Gastrocnemius medialis (tissue), 4 donors: ENCODE results near the gene VPREB3. TPM values are rescaled to one million over a fixed set of nuclear protein-coding genes. Genes with fewer than 3 reads are reported as not detected.

Experiments
- ATAC-seq, 2 donors: fragments of 150-250 bp; one replicate each; pipeline ENCODE4 v1.9.1; 2016
- DNase-seq, 2 donors: peaks; one replicate each; pipeline ENCODE4 v3.0.0-alpha.2; 2019
- H3K27ac ChIP-seq, 4 donors: fragments of 200-600 bp; sonication (generic); 1 replicate in 1 of 4; 2 replicates in 3 of 4; pipeline ENCODE4 v1.5.1; 2016 to 2018; ENCODE audit warnings: mild to moderate bottlenecking in 2 of 4, moderate library complexity in 1 of 4
- H3K27me3 ChIP-seq, 3 donors: fragments of 200-600 bp; sonication (generic) in 2 of 3; 1 replicate in 1 of 3; 2 replicates in 2 of 3; pipeline versions ENCODE4 v1.5.1 to v1.6.0; 2016 to 2019; ENCODE audit warnings: mild to moderate bottlenecking in 1 of 3, moderate library complexity in 1 of 3
- H3K36me3 ChIP-seq, 2 donors: fragments of 200-600 bp; sonication (generic) in 1 of 2; one replicate each; pipeline ENCODE4 v1.5.1; 2017 to 2018
- H3K4me1 ChIP-seq, 2 donors: fragments of 200-600 bp; sonication (generic) in 1 of 2; one replicate each; pipeline ENCODE4 v1.5.1; 2016 to 2017; ENCODE audit warnings: mild to moderate bottlenecking in 2 of 2
- H3K4me3 ChIP-seq, 4 donors: fragments of 200-600 bp; sonication (generic) in 3 of 4; 1 replicate in 1 of 4; 2 replicates in 3 of 4; pipeline ENCODE4 v1.5.1; 2016 to 2019; ENCODE audit warnings: mild to moderate bottlenecking in 2 of 4
- H3K9me3 ChIP-seq, 3 donors: fragments of 200-600 bp; sonication (generic) in 2 of 3; 1 replicate in 1 of 3; 2 replicates in 2 of 3; pipeline ENCODE4 v1.5.1; 2016 to 2019
- CTCF ChIP-seq, 5 experiments: fragments of 450-650 bp in 3 of 5; fragments of 200-600 bp in 2 of 5; sonication (generic) in 2 of 5; IDR thresholded peaks in 4 of 5; conservative IDR thresholded peaks in 1 of 5; 1 replicate in 4 of 5; 2 replicates in 1 of 5; pipeline ENCODE4 v1.5.1; 2016 to 2019; ENCODE audit warnings: antibody characterized with exemption in 5 of 5, mild to moderate bottlenecking in 3 of 5, moderate library complexity in 3 of 5
- POLR2A ChIP-seq, 2 donors: fragments of 450-650 bp; IDR thresholded peaks; one replicate each; pipeline ENCODE4 v1.6.1; 2017; ENCODE audit warnings: antibody characterized with exemption in 2 of 2, mild to moderate bottlenecking in 2 of 2, moderate library complexity in 2 of 2
- in situ Hi-C, 4 donors: fragments of 200-750 bp; cut with MboI; loops; one replicate each; pipeline versions ENCODE4 v1.15.0 to v1.8.0; 2017; ENCODE audit warnings: low sequenced_read_pairs in 4 of 4
- intact Hi-C: fragments of 100-400 bp; cut with DNase I; formaldehyde crosslinking; loops from one replicate; pipeline ENCODE4 v1.15.1; 2023; ENCODE audit warnings: low total_unique reads
- total RNA-seq, 4 donors: library from RNA; depleted of rRNA; stranded (reverse); fragments of >200 nt; gene quantifications; one replicate each; pipeline versions ENCODE4 v1.1.0 to v1.2.3, GENCODE V29; 2016

The VPREB3 gene
- total RNA-seq, 4 donors from 2014 or later: 1.1 TPM; not detected in 3

- no peak overlapping the region for H3K27ac ChIP-seq
- TF ChIP-seq CTCF (IDR thresholded peaks at IDR 0.05 in 4 of 5, conservative IDR thresholded peaks at IDR 0.05 in 1 of 5) (no peak), POLR2A (IDR thresholded peaks at IDR 0.05) (no peak)
- H3K27me3 ChIP-seq: no peaks in the 10 kb centered on the region
- H3K4me3 ChIP-seq: no peak overlapping the region
- intact Hi-C loops (no loop called here), in situ Hi-C loops (loop anchor here in 1 of 4 donors (10.0 kb wide), 1 partner anchor 67 kb away; no protein-coding TSS in a partner anchor)
- no peaks in the 10 kb centered on the region for H3K9me3 ChIP-seq
- ATAC-seq (no peak), DNase-seq (no peak)
- H3K4me1 ChIP-seq: peaks cover 0 to 5% of the 10 kb centered on the region in 2 donors
- no peaks in the 10 kb centered on the region for H3K36me3 ChIP-seq
These were observed 23.8 kb upstream of the VPREB3 start for GRCh38 chr22:23777776-23778576.

GRCh38 chr22:23775779-23776375, 21.7 kb upstream of the VPREB3 start:
- TF ChIP-seq CTCF (IDR thresholded peaks at IDR 0.05 in 4 of 5, conservative IDR thresholded peaks at IDR 0.05 in 1 of 5): no peak
- TF ChIP-seq POLR2A (IDR thresholded peaks at IDR 0.05): no peak
- H3K4me1 ChIP-seq: peaks cover 2 to 10% of the 10 kb centered on the region in 2 donors
- no peaks in the 10 kb centered on the region for H3K9me3 ChIP-seq
- H3K27ac ChIP-seq: no peak overlapping the region
- ATAC-seq (no peak), DNase-seq (no peak)
- no peaks in the 10 kb centered on the region for H3K36me3 ChIP-seq
- in situ Hi-C loops (loop anchor here in 1 of 4 donors (10.0 kb wide), 1 partner anchor 69 kb away; no protein-coding TSS in a partner anchor), intact Hi-C loops (no loop called here)
- H3K27me3 ChIP-seq: no peaks in the 10 kb centered on the region
- H3K4me3 ChIP-seq: no peak overlapping the region

GRCh38 chr22:23774922-23775436, 20.8 kb upstream of the VPREB3 start:
- intact Hi-C loops: no loop called here
- no peaks in the 10 kb centered on the region for H3K9me3 ChIP-seq
- no peak for ATAC-seq
- in situ Hi-C loops: loop anchor here in 3 of 4 donors (5.0 to 10.0 kb wide), 3 partner anchors 70 to 77 kb away; no protein-coding TSS in a partner anchor
- H3K36me3 ChIP-seq: no peaks in the 10 kb centered on the region
- H3K4me3 ChIP-seq: no peak overlapping the region
- no peak for TF ChIP-seq POLR2A (IDR thresholded peaks at IDR 0.05)
- TF ChIP-seq CTCF (IDR thresholded peaks at IDR 0.05 in 4 of 5, conservative IDR thresholded peaks at IDR 0.05 in 1 of 5): no peak
- DNase-seq: no peak
- H3K4me1 ChIP-seq: peaks cover 2 to 10% of the 10 kb centered on the region in 2 donors
- H3K27ac ChIP-seq: no peak overlapping the region
- H3K27me3 ChIP-seq: no peaks in the 10 kb centered on the region

- no peak overlapping the region for H3K4me3 ChIP-seq
- no peak for DNase-seq
- no peaks in the 10 kb centered on the region for H3K36me3 ChIP-seq
- H3K9me3 ChIP-seq: no peaks in the 10 kb centered on the region
- in situ Hi-C loops (loop anchor here in 3 of 4 donors (5.0 to 10.0 kb wide), 3 partner anchors 70 to 78 kb away; no protein-coding TSS in a partner anchor), intact Hi-C loops (no loop called here)
- no peak for TF ChIP-seq POLR2A (IDR thresholded peaks at IDR 0.05)
- no peak for TF ChIP-seq CTCF (IDR thresholded peaks at IDR 0.05 in 4 of 5, conservative IDR thresholded peaks at IDR 0.05 in 1 of 5)
- H3K27ac ChIP-seq: no peak overlapping the region
- H3K27me3 ChIP-seq: no peaks in the 10 kb centered on the region
- ATAC-seq: no peak
- peaks cover 2 to 11% of the 10 kb centered on the region in 2 donors for H3K4me1 ChIP-seq
These were observed 20.1 kb upstream of the VPREB3 start for GRCh38 chr22:23774114-23774921.
